ENCODE measurements around the gene RBM25.
"Not testable (repeated sequence)": the region's sequence is repeated elsewhere in the genome, so short reads cannot be mapped to it uniquely, and the experiment has no call there.

Gene RBM25

DNA sequence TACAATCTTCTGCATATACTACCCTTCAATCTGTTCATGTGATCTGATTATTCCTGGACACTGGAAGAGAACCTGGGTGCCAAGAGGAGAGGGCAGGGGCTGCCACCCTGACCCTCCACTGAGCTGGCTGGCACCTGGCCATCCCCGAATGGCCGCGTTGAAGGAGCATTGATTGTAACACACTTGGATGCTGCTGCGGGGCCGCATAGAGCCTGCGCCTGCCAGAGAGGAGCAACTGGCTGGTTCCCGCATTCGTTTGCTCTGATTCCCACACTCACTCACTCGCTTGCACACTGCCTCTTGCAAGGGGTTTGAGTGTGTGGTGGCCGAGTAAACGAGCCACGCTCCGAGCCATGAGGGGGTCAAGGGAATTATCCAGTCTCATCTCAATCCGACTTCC, 110.4 kb downstream of the RBM25 start:
- no peak for DNase-seq (ENCODE audit: low spot score)

DNA sequence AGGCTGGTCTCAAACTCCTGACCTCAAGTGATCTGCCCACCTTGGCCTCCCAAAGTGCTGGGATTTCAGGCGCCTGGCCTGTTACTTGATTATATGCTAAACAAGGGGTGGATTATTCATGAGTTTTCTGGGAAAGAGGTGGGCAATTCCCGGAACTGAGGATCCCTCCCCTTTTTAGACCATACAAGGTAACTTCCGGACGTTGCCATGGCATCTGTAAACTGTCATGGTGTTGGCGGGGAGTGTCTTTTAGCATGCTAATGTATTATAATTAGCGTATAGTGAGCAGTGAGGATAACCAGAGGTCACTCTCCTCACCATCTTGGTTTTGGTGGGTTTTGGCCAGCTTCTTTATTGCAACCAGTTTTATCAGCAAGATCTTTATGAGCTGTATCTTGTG, 111.5 kb downstream of the RBM25 start:
- DNase-seq (ENCODE audit: low spot score) = not testable (repeated sequence)

- no peak for DNase-seq (ENCODE audit: low spot score)
Measured at GRCh38 chr14:73170686-73171085, 112.4 kb downstream of the RBM25 start.

DNA sequence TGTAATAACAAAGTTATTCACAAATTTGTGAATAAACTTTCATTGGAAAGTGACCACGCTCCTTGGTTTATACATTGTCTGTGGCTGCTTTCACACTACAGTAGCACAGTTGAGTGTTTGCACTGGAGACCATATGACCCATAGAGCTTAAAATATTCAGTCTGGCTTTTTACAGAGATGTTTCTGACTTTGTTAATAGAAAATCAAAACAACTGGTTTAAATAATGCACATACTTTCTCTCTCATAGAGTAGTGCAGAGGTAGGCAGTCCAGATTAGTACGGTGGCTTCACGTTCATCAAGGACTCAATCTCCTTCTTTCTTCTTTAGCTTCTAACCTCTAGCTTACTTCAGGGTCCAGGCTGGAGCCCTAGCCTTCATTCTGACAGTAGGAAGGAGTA, 114.2 kb downstream of the RBM25 start:
- DNase-seq (ENCODE audit: low spot score) = no peak

- DNase-seq (ENCODE audit: low spot score) = no peak
Measured at GRCh38 chr14:73173092-73173735, 114.9 kb downstream of the RBM25 start.

Data from iPS-NIHi11 (cell line).